ENCODE data around the gene EFHD1. TPM values are rescaled to one million over a fixed set of nuclear protein-coding genes. Genes with fewer than 3 reads are reported as not detected.

The EFHD1 gene
- total RNA-seq, 1 experiment from 2014 or later = 0.58 TPM

GRCh38 chr2:232610081-232610480 is 23.3 kb upstream of the EFHD1 start:
- Histone ChIP-seq H3K4me1 (ENCODE audit: insufficient read depth, low read length, poor library complexity, severe bottlenecking) (no peaks in the 10 kb centered on the region), H3K9me3 (ENCODE audit: low read depth, low read length, poor library complexity, severe bottlenecking) (no peaks in the 10 kb centered on the region), H3K27ac (ENCODE audit: low read depth, low read length, poor library complexity, severe bottlenecking) (no peak overlapping the region), H3K27me3 (replicated peaks; ENCODE audit: insufficient read depth, low read depth, low read length, poor library complexity) (no peaks in the 10 kb centered on the region), H3K36me3 (ENCODE audit: insufficient read depth, low read length, poor library complexity, severe bottlenecking) (no peaks in the 10 kb centered on the region), H3K4me3 (ENCODE audit: low read depth, low read length, poor library complexity, severe bottlenecking) (no peak overlapping the region)
- POLR2A ChIA-PET (ENCODE audit: low non-redundant PET) = no interaction called here
- TF ChIP-seq CTCF (conservative IDR thresholded peaks at IDR 0.05; ENCODE audit: low read depth, low read length) (no peak), EZH2 (IDR thresholded peaks at IDR 0.05; ENCODE audit: borderline replicate concordance, low read depth, low read length, poor library complexity, severe bottlenecking) (no peak)
- intact Hi-C loops (cut with micrococcal nuclease; ENCODE audit: unreplicated experiment) = no loop called here
- BruUV-seq (replicated peaks) = no TSS peak
- no peak for DNase-seq (ENCODE audit: low spot score)
- CTCF ChIA-PET = no interaction called here

GRCh38 chr2:232611061-232611460 is 22.3 kb upstream of the EFHD1 start:
- ChIA-PET POLR2A (ENCODE audit: low non-redundant PET) (no interaction called here), CTCF (no interaction called here)
- Histone ChIP-seq H3K27ac (ENCODE audit: low read depth, low read length, poor library complexity, severe bottlenecking) (no peak overlapping the region), H3K4me1 (ENCODE audit: insufficient read depth, low read length, poor library complexity, severe bottlenecking) (no peaks in the 10 kb centered on the region), H3K4me3 (ENCODE audit: low read depth, low read length, poor library complexity, severe bottlenecking) (no peak overlapping the region), H3K27me3 (replicated peaks; ENCODE audit: insufficient read depth, low read depth, low read length, poor library complexity) (no peaks in the 10 kb centered on the region), H3K9me3 (ENCODE audit: low read depth, low read length, poor library complexity, severe bottlenecking) (no peaks in the 10 kb centered on the region), H3K36me3 (ENCODE audit: insufficient read depth, low read length, poor library complexity, severe bottlenecking) (no peaks in the 10 kb centered on the region)
- TF ChIP-seq CTCF (conservative IDR thresholded peaks at IDR 0.05; ENCODE audit: low read depth, low read length) = no peak
- intact Hi-C loops (cut with micrococcal nuclease; ENCODE audit: unreplicated experiment) = no loop called here
- no peak for DNase-seq (ENCODE audit: low spot score)
- BruUV-seq (replicated peaks) = no TSS peak

- peak; percentile 96 for TF ChIP-seq CTCF (conservative IDR thresholded peaks at IDR 0.05; ENCODE audit: low read depth, low read length)
- no peak for TF ChIP-seq EZH2 (IDR thresholded peaks at IDR 0.05; ENCODE audit: borderline replicate concordance, low read depth, low read length, poor library complexity, severe bottlenecking)
- DNase-seq (ENCODE audit: low spot score) = peak; percentile 79
- no peaks in the 10 kb centered on the region for H3K36me3 ChIP-seq (ENCODE audit: insufficient read depth, low read length, poor library complexity, severe bottlenecking)
- H3K9me3 ChIP-seq (ENCODE audit: low read depth, low read length, poor library complexity, severe bottlenecking) = no peaks in the 10 kb centered on the region
- intact Hi-C loops (cut with micrococcal nuclease; ENCODE audit: unreplicated experiment) = no loop called here
- no peaks in the 10 kb centered on the region for H3K4me1 ChIP-seq (ENCODE audit: insufficient read depth, low read length, poor library complexity, severe bottlenecking)
- BruUV-seq (replicated peaks) = no TSS peak
- no peak overlapping the region for H3K4me3 ChIP-seq (ENCODE audit: low read depth, low read length, poor library complexity, severe bottlenecking)
- POLR2A ChIA-PET (ENCODE audit: low non-redundant PET) = no interaction called here
- CTCF ChIA-PET = interaction anchor here (1.0 kb wide), 1 partner anchor 58 kb away, joined by 3 read pairs; no protein-coding TSS in a partner anchor
- H3K27me3 ChIP-seq (replicated peaks; ENCODE audit: insufficient read depth, low read depth, low read length, poor library complexity) = no peaks in the 10 kb centered on the region
- H3K27ac ChIP-seq (ENCODE audit: low read depth, low read length, poor library complexity, severe bottlenecking) = no peak overlapping the region
Measured at GRCh38 chr2:232611559-232612218, 21.7 kb upstream of the EFHD1 start.
